Effector memory CD4-positive, alpha-beta T cell (primary cell): ENCODE data around the gene SBF2.
"Not testable (repeated sequence)": the region's sequence is repeated elsewhere in the genome, so short reads cannot be mapped to it uniquely, and the experiment has no call there.

Experiments
- DNase-seq, 3 donors: peaks; one replicate each; pipeline ENCODE4 v3.0.0-alpha.2; 2020
- H3K27ac ChIP-seq: 2 replicates; pipeline ENCODE4 v1.7.0; 2013; ENCODE audit warnings: mild to moderate bottlenecking, low read length, moderate library complexity; ENCODE audit not compliant: insufficient read depth, poor library complexity, severe bottlenecking
- H3K27me3 ChIP-seq: replicated peaks from 2 replicates; pipeline ENCODE4 v1.7.0; 2013; ENCODE audit warnings: mild to moderate bottlenecking, low read length; ENCODE audit not compliant: insufficient read depth, control insufficient read depth, poor library complexity, severe bottlenecking
- H3K36me3 ChIP-seq: 2 replicates; pipeline ENCODE4 v1.7.0; 2013; ENCODE audit warnings: mild to moderate bottlenecking, low read length, moderate library complexity; ENCODE audit not compliant: control insufficient read depth, insufficient read depth
- H3K4me1 ChIP-seq: 2 replicates; pipeline ENCODE4 v1.7.0; 2013; ENCODE audit warnings: low read length, mild to moderate bottlenecking; ENCODE audit not compliant: control insufficient read depth, insufficient read depth, poor library complexity, severe bottlenecking
- H3K4me3 ChIP-seq: 2 replicates; pipeline ENCODE4 v1.7.0; 2013; ENCODE audit warnings: low read length, low read depth, mild to moderate bottlenecking; ENCODE audit not compliant: insufficient read depth, poor library complexity, severe bottlenecking
- H3K9me3 ChIP-seq: 2 replicates; pipeline ENCODE4 v1.7.0; 2013; ENCODE audit warnings: mild to moderate bottlenecking, low read length, moderate library complexity; ENCODE audit not compliant: control insufficient read depth

SBF2 gene

DNA sequence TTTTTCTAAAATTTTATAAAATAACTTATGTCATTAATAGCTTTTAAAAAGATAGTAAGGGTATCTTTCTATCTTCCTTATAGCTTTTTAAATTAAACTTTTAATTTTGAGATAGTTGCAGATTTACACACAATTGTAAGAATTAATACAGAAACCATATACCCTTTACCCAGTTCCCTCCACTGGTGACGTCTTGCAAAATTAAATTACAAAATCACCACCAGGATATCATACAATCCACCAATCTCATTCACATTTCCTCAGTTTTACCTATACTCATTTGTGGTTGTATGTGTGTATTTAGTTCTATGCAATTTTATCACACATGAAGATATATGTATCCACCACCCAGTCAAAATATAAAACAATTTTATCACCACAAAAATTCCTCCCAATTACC, 10.0 kb downstream of the SBF2 start:
- no peaks in the 10 kb centered on the region for H3K27me3 ChIP-seq
- H3K4me1 ChIP-seq, result no peaks in the 10 kb centered on the region
- no peaks in the 10 kb centered on the region for H3K36me3 ChIP-seq
- no peaks in the 10 kb centered on the region for H3K9me3 ChIP-seq
- H3K27ac ChIP-seq, result no peak overlapping the region
- no peak for DNase-seq
- no peak overlapping the region for H3K4me3 ChIP-seq

DNA sequence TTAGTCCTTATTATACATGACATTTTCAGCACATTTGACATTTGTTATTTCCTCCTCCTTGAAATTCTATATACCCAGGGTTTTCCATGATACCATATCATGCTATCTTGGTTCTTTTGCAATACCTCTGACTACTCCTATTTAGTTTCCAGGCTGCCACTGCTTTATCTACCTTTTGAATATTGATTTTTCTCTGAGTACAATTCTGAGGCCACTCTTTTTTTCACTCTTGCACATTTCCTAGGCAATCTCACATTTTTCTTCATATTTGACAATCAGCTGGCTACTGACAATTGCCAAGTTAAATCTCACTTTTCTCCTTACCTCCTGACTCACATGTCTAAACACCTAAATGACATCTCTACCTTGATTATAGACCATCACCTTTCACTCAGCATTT, 11.9 kb downstream of the SBF2 start:
- DNase-seq, result no peak
- no peaks in the 10 kb centered on the region for H3K27me3 ChIP-seq
- H3K27ac ChIP-seq, result no peak overlapping the region
- no peaks in the 10 kb centered on the region for H3K9me3 ChIP-seq
- H3K4me1 ChIP-seq, result no peaks in the 10 kb centered on the region
- no peaks in the 10 kb centered on the region for H3K36me3 ChIP-seq
- H3K4me3 ChIP-seq, result no peak overlapping the region

DNA sequence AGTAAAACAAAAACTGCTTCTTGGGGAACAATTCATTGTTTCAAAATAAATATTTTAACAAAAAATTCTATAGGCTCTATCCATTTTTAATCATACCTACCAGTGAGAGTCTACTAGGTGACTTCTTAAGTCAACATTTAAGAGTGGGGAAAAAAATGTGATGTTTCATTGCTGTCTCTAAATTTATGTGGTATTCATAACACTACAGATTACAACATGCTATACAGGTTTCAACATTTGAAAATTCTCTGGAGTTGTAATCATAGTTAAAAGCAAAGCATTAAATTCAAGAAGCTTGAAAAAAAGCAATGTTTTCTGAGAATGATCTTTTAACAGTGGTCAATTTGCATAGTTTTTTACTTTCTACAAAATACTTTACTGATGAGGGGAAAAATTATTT, 18.3 kb downstream of the SBF2 start:
- no peaks in the 10 kb centered on the region for H3K4me1 ChIP-seq
- H3K27me3 ChIP-seq, result no peaks in the 10 kb centered on the region
- no peaks in the 10 kb centered on the region for H3K9me3 ChIP-seq
- no peak overlapping the region for H3K27ac ChIP-seq
- H3K36me3 ChIP-seq, result no peaks in the 10 kb centered on the region
- H3K4me3 ChIP-seq, result no peak overlapping the region
- DNase-seq, result no peak

DNA sequence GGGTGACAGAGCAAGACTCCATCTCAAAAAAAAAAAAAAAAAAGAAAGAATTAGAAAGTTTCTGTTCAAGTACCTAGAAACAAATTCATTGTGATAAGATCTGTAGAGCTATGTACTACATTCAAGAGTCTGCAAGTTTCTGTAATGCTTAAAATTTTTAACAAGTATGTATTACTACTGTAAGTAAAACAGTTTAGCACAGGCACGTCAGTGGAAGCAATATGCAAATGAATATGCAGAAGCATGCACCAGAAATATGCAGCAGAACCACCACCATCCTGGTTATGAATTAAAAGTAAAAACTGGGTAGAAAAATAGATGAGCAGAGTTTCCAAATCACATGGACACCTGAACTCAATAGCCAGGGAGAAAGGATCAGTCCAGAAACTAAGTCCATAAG, 19.3 kb downstream of the SBF2 start:
- H3K4me1 ChIP-seq, result no peaks in the 10 kb centered on the region
- no peaks in the 10 kb centered on the region for H3K9me3 ChIP-seq
- no peaks in the 10 kb centered on the region for H3K36me3 ChIP-seq
- H3K4me3 ChIP-seq, result no peak overlapping the region
- no peaks in the 10 kb centered on the region for H3K27me3 ChIP-seq
- no peak overlapping the region for H3K27ac ChIP-seq
- no peak for DNase-seq

DNA sequence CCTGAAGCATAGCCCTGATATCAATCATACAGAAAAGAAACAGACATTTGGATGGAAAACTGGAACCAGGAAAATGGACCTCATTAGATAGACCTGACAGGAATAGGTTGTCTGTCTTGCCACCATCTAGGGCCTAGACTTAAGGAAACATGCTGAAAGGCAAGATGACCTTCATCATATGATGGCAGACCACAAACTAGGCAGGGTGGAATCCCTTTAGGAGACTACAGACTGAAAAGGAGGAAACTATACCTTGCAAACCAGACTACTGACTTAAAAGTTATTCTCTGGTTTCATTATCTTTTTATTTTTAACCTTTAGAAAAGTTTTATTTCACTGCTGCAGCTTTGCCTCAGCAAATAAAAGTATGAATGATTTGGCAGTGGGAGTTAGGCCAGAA, 20.3 kb downstream of the SBF2 start:
- DNase-seq, result no peak

DNA sequence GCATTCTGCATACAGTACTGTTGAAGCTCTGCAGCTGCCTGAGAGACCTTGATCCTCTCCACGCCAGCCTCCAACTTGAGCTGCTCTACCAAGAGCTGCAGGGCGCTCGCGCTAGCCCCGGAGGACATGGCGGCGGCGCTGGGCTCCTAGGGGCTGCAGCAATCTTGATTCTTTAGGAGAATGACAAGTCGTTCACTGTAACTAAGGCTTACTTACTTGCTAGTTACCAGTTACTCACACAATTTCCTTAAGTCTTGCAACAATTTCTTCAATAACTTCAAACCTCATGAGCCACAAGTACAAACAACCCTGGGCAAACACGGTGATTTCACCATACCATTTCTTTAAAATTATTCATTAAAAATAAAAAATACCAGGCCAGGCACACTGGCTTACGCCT, 21.9 kb downstream of the SBF2 start:
- H3K4me3 ChIP-seq, result no peak overlapping the region
- H3K36me3 ChIP-seq, result no peaks in the 10 kb centered on the region
- no peaks in the 10 kb centered on the region for H3K9me3 ChIP-seq
- H3K4me1 ChIP-seq, result no peaks in the 10 kb centered on the region
- no peak overlapping the region for H3K27ac ChIP-seq
- no peaks in the 10 kb centered on the region for H3K27me3 ChIP-seq
- no peak for DNase-seq

More for the DNA sequence above, 20.3 kb downstream of the SBF2 start:
- no peak overlapping the region for H3K27ac ChIP-seq
- no peaks in the 10 kb centered on the region for H3K36me3 ChIP-seq
- no peaks in the 10 kb centered on the region for H3K4me1 ChIP-seq
- no peak overlapping the region for H3K4me3 ChIP-seq
- H3K9me3 ChIP-seq, result no peaks in the 10 kb centered on the region
- no peaks in the 10 kb centered on the region for H3K27me3 ChIP-seq

DNA sequence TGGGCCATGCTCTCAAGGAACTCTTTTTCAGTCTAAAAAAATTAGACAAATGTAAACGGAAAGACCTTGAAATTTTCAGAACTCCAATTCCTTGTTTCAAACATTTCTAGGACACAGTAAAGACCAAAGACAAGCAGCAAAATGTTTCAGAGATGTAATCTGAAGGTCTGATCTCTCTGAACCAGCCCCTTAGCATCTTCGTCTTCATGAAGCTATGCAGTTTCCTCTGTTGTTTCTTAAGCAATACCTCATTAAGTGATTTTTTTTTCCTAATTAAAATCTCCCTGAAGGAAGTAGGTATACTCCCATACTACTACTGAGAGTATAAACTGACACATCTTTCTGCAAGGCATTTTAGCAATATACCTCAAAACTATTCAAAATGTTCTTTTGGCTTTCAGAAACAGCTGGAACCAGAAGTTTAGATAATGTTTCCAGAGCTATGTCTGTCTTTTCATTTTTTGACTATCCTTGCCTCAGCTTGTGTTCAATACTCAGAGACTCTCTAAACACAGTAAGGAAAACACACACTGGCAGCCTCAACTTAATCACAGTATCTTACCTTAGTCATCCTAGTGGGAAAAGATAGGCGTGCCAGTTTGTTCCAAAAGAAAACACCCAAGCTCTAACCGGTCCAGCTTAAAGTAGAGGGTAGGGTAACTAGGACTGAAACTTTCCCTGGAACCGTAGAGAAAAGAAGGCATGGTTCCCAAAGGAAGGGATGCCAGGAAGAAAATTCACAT, 25.1 kb downstream of the SBF2 start:
- no peaks in the 10 kb centered on the region for H3K27me3 ChIP-seq
- H3K36me3 ChIP-seq, result no peaks in the 10 kb centered on the region
- H3K4me1 ChIP-seq, result no peaks in the 10 kb centered on the region
- H3K27ac ChIP-seq, result no peak overlapping the region
- no peak for DNase-seq
- no peak overlapping the region for H3K4me3 ChIP-seq
- no peaks in the 10 kb centered on the region for H3K9me3 ChIP-seq

DNA sequence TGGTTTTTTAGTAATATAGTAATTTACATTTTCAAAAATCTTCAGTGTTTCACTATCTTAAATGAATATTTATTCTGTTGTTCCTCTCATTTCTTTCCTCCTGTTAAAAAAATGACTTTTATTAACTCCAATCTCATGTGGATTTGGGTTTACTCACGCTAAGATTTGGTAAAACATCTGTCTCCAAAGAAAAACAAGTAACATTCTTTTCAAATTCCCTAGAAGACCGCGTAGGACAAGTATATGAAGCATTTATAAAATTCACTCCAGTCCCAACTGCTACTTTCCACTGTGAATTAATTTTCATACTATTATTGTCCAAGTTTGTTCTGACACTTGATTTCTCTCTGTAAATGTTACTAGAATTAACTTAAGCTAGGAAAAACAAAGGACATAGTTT, 26.2 kb downstream of the SBF2 start:
- Histone ChIP-seq H3K4me3 (no peak overlapping the region), H3K9me3 (no peaks in the 10 kb centered on the region), H3K27me3 (no peaks in the 10 kb centered on the region), H3K4me1 (no peaks in the 10 kb centered on the region), H3K27ac (no peak overlapping the region), H3K36me3 (no peaks in the 10 kb centered on the region)
- no peak for DNase-seq

DNA sequence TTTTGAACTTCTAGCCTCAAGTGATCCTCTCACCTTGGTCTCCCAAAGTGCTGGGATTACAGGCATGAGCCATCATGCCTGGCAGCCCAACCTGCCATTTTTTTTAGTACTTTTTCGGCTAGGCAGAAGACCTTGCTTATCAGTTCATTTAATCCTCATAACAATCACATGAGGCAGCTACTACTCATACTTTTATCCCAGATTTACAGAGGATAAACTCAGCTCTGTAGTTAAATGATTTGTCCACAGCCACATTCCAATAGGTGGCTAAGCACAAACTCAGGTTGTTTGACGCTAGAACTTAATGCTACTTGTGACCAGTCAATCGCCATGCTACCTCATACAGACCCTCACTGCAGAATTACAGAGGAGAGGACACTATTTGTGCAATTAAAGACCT, 28.1 kb downstream of the SBF2 start:
- Histone ChIP-seq H3K27me3 (no peaks in the 10 kb centered on the region), H3K4me3 (no peak overlapping the region), H3K36me3 (no peaks in the 10 kb centered on the region), H3K9me3 (no peaks in the 10 kb centered on the region), H3K4me1 (no peaks in the 10 kb centered on the region), H3K27ac (no peak overlapping the region)
- DNase-seq, result no peak

DNA sequence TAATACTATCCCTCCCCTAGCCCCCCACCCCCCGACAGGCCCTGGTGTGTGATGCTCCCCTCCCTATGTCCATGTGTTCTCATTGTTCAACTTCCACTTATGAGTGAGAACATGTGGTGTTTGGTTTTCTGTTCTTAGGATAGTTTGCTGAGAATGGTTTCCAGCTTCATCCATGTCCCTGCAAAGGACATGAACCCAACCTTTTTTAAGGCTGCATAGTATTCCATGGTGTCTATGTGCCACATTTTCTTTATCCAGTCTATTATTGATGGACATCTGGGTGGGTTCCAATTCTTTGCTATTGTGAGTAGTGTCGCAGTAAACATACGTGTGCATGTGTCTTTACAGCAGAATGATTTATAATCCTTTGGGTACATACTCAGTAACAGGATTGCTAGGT, 29.3 kb downstream of the SBF2 start:
- H3K27me3 ChIP-seq, H3K36me3 ChIP-seq, H3K27ac ChIP-seq, H3K9me3 ChIP-seq, DNase-seq, H3K4me1 ChIP-seq, H3K4me3 ChIP-seq: not testable (repeated sequence)
